Choroid plexus epithelial cell (primary cell): ENCODE data around the gene SYNGR1.

ENCODE experiments used
- DNase-seq: peaks from one replicate; pipeline ENCODE4 v3.0.0-alpha.2; 2010; ENCODE audit warnings: low read depth
- H3K4me3 ChIP-seq: 2 replicates; pipeline ENCODE4 v1.5.1; 2011; ENCODE audit warnings: low read depth, mild to moderate bottlenecking, control low read depth, low read length, moderate library complexity
- CTCF ChIP-seq: conservative IDR thresholded peaks from 2 replicates; pipeline ENCODE4 v1.5.1; 2011; ENCODE audit warnings: low read depth, mild to moderate bottlenecking, control low read depth, inconsistent platforms, low read length, moderate library complexity

SYNGR1 gene

GRCh38 chr22:39344046-39344390 is 5.8 kb upstream of the SYNGR1 start:
- no peak for DNase-seq
- no peak for TF ChIP-seq CTCF
- H3K4me3 ChIP-seq, result no peak overlapping the region

GRCh38 chr22:39345231-39345630 is 4.6 kb upstream of the SYNGR1 start:
- no peak for DNase-seq

GRCh38 chr22:39348909-39349505 is 784 bp upstream of the SYNGR1 start:
- H3K4me3 ChIP-seq, result peak overlapping the region; percentile 71
- no peak for DNase-seq
- no peak for TF ChIP-seq CTCF

More at GRCh38 chr22:39345231-39345630, 4.6 kb upstream of the SYNGR1 start:
- no peak for TF ChIP-seq CTCF
- no peak overlapping the region for H3K4me3 ChIP-seq

- DNase-seq, result no peak
- no peak for TF ChIP-seq CTCF
- H3K4me3 ChIP-seq, result peak overlapping the region; percentile 71
Measured at GRCh38 chr22:39349506-39349966, 255 bp upstream of the SYNGR1 start.

- no peak for TF ChIP-seq CTCF
- peak overlapping the region; percentile 71 for H3K4me3 ChIP-seq
- DNase-seq, result no peak
Measured at GRCh38 chr22:39350757-39351688, 1.2 kb downstream of the SYNGR1 start.

- no peak for TF ChIP-seq CTCF
- DNase-seq, result peak; percentile 66
- peak overlapping the region; percentile 3 for H3K4me3 ChIP-seq
Measured at GRCh38 chr22:39351689-39352214, 2.0 kb downstream of the SYNGR1 start.
